ENCODE data around the gene PPP1R1C.

PPP1R1C gene

GRCh38 chr2:182115258-182115657, 129.6 kb downstream of the PPP1R1C start:
- DNase-seq: no peak

DNA sequence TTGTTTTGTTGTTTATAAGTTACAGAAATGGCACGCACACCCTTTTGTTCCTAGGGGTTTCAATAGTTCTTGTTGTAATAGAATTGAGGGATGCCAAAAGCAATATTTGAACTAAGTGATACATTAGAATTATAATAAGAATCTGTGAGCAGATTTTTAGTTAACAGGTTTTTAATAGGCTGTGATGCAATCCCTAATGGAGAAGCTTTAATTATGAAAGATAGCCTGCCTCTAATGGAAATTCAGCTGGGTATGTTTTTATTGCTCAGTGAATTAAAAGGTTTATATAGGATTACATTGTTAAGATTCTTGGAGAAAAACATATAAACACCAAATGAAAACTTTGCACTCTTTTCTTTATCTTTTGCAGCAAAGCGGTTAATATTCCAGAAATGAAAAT, 131.1 kb downstream of the PPP1R1C start:
- DNase-seq: no peak

DNA sequence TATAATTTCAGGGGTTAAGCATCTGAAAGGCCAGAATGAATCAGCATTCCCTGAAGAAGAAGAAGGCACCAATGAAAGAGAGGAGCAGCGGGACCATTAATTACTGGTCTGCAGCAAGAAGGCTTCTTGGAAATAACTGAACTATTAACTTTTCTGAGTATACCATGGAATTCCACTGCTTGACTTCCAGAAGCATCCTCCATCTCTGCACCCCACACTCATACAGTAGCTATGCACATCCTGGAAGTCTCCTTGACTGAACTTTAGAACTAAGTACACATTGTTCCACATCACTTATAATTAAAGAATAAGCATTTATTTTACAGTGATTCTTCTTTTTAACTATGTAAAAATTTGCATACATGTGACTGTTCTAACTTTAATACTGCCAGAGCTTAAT, 131.5 kb downstream of the PPP1R1C start:
- DNase-seq: no peak

GRCh38 chr2:182128821-182129707, 143.4 kb downstream of the PPP1R1C start:
- DNase-seq: no peak

GRCh38 chr2:182132605-182133004, 147.0 kb downstream of the PPP1R1C start:
- no peak for DNase-seq

GRCh38 chr2:182133195-182133891, 147.7 kb downstream of the PPP1R1C start:
- DNase-seq: no peak

DNA sequence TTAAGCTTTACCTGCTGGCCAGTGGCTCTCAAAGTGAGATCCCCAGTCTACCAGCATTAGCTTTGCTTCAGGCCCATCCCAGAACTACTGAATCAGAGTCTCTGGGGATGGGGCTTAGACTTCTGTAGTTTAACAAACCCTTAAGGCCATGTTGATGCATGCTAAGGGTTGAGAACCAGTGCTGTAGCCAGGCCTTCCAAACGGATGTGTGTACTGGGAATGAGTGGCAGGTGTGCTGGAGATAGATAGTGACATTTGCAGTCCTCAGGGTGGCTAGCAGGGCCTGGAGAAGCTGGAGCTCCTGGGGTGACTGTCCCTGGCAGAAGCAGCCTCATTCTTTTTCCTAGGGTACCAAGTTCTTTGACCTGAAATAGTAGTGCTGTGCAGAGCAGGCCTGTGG, 148.5 kb downstream of the PPP1R1C start:
- no peak for DNase-seq

DNA sequence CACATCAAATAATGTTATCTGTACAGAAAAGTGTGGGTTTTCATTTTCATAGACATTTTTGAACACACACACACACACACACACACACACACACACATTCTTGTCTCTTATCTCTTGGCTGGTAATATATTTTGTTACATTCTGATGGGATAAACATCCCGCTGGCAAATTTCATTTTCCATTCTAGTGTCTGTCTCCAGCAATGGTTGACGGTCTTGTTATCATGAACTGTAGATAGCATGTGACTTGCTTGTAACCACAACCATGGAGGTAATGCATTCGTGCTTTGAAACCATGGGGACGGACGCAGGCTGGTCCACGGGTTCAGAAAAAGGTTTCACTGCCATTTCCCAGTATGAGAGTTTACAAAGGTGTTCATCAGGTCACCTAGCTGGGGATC, 156.4 kb downstream of the PPP1R1C start:
- DNase-seq: no peak

DNA sequence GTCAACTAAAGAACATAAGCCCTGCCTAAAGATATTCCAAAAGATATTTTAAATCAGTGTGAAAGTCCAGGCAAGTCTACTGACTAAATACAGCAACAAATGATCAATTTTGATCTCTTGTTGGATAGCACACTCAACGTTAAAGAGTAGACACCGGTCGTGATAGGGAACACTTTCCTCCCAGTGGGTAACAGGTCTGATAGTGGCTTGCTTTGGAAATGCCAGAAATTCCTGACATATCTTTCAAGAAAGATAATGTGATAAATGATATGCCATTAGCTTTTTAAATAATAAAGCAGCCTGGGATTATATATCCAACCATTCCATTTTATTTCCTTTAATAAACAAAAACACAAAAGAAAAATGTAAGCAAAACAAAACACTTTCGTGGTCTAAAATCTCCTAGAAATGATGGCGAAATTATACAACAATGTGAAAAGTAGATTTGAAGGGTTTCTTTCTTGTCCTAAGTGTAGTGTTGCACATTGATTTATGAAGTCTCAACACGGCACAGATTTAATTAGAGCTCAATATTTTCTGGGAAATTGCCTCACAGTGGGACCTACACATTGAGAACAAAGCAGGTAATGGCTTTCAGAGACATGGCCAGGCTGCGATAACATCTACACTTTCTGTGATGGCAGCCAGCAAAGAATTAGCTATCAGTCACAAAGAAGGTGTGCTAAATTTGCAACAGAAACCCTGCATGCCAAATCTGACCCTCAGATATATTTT, 158.6 kb downstream of the PPP1R1C start:
- DNase-seq: no peak

GRCh38 chr2:182144776-182145165, 159.1 kb downstream of the PPP1R1C start:
- DNase-seq: no peak

GRCh38 chr2:182148344-182148743, 162.7 kb downstream of the PPP1R1C start:
- no peak for DNase-seq

- DNase-seq: no peak
Measured at GRCh38 chr2:182163878-182164277, 178.2 kb downstream of the PPP1R1C start.

- DNase-seq: no peak
Measured at GRCh38 chr2:182164686-182165085, 179.0 kb downstream of the PPP1R1C start.

GRCh38 chr2:182165202-182165601, 179.5 kb downstream of the PPP1R1C start:
- DNase-seq: no peak

DNA sequence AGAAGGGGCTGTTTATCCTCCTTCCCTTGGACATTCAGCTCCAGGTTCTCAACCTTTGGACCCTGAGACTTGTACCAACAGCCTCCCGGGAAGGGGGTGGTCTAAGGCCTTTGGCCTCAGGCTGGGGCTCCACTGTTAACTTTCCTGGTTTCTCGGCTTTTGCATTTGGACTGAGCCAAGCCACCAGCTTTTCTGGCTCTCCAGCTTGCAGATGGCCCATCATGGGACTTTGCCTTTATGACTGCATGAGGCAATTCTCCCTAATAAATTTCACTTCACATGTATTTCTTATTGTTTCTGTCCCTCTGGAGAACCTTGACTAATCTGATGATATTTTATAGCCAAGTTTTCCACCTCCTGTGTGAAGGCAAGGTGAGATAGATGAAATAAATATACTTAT, 180.8 kb downstream of the PPP1R1C start:
- no peak for DNase-seq

DNA sequence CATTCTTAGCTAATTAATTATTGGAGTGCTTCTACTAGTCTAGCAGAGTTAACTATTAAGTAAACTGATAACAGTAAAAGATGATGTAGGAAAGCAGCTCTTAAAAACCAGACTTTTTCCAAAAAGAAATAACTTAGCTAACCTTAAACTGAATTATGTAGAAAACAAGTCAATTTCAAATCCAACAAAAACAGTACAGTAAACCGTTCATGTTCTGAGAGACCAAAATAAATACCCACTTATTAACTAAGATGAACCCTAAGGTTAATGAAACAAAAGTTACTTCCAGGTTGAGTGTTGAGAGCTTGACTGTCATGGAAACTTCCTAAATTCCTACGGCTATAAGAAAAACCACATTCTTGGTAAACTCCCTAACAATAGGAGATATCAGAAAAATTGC, 181.2 kb downstream of the PPP1R1C start:
- DNase-seq: no peak

Measured in CD4-positive, alpha-beta T cell treated with Interleukin-4 for 4 hours (primary cell).